Superior temporal gyrus (tissue), 1 donor: Measurements from ENCODE around the gene CEBPZ.
"Not testable (repeated sequence)": the region's sequence is repeated elsewhere in the genome, so short reads cannot be mapped to it uniquely, and the experiment has no call there.

ENCODE experiments used
- DNase-seq: peaks from one replicate; pipeline ENCODE4 v3.0.0-alpha.2; 2016; ENCODE audit errors: extremely low spot score

CEBPZ gene

DNA sequence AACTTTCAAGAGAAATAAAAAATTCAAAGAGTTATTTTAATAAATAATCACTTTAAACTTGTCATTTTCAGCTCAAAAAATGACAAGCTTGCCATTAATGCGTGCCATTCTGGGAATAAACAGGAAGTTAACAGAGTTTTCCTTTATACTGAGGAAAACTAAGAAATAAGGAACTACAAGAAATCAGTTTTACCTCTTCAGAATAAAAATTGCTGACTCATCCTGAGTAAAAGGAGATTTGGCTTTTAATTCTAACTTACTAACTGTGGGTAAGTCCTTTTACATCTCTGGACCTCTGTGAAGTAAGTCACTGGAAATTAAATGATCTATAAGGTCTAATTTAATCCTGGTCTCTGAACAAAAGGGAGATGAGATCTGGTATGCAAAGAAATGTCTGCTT lies 16.1 kb downstream of the CEBPZ start:
- DNase-seq, result no peak

DNA sequence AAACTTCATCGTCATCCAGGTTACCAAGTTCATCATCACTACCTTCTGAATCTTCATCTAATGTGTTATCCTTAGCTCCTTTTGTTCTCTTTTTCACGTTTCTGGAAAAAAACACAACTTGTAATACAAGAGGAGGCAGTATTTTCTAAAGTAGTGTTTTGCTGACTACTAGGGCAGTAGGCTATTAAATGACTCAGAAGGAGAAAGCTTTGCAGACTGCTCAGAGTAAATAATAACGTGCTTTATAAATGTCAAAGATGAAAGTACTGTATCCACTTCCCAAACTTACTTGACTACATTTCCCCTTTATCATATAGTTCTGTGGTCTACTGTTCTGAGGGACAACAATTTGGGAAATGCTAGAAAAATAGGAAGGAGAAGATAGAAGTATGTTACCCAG lies 19.5 kb downstream of the CEBPZ start:
- no peak for DNase-seq

DNA sequence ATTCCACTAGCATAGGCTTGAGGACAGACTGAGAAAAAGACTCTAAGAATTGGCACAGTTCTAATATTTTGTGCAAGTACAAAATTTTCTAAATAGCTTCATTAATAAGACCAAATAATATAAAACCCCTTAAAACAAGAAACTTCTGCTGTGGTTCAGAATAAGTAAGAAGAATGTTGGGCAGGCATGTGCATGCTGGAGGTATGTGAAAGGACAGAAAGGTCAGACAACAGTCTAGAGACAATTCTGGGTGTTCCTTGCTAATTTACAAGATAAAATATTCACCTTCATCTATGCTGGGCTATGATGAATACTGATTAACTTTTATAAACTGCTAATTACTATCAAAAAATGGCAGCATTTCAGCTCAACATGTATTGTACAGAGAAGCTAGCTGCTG lies 20.2 kb downstream of the CEBPZ start:
- no peak for DNase-seq

GRCh38 chr2:37206760-37207159 lies 24.6 kb downstream of the CEBPZ start:
- DNase-seq, result not testable (repeated sequence)

- no peak for DNase-seq
Observed at GRCh38 chr2:37205689-37206341, 25.6 kb downstream of the CEBPZ start.

DNA sequence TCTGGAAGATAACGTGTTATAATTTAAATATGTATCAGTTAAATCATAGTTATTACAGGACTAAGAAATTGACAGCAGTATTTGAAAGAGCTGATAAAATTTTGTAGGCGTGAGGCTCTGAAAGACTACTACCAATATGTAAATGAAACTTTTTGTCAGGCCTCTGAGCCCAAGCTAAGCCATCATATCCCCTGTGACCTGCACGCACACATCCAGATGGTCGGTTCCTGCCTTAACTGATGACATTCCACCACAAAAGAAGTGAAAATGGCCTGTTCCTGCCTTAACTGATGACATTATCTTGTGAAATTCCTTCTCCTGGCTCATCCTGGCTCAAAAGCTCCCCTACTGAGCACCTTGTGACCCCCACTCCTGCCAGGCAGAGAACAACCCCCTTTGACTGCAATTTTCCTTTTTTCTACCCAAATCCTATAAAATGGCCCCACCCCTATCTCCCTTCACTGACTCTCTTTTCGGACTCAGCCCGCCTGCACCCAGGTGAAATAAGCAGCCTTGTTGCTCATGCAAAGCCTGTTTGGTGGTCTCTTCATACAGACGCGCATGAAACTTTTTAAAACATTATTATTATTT lies 26.2 kb downstream of the CEBPZ start:
- DNase-seq, result not testable (repeated sequence)

GRCh38 chr2:37203708-37204107 lies 27.7 kb downstream of the CEBPZ start:
- no peak for DNase-seq

- no peak for DNase-seq
Observed at GRCh38 chr2:37201766-37202165, 29.6 kb downstream of the CEBPZ start.

- DNase-seq, result no peak
Observed at GRCh38 chr2:37201208-37201607, 30.2 kb downstream of the CEBPZ start.

- DNase-seq, result no peak
Observed at GRCh38 chr2:37198681-37199065, 32.7 kb downstream of the CEBPZ start.

- peak; percentile 89 for DNase-seq
Observed at GRCh38 chr2:37196320-37197195, 34.8 kb downstream of the CEBPZ start, which contains the start of gene CEBPZOS. TSS of gene CEBPZOS (plus strand) at chr2:37196496. CDS start at chr2:37199705, 3,209 bp downstream.

- DNase-seq, result not testable (repeated sequence)
Observed at GRCh38 chr2:37195862-37196319, 35.5 kb downstream of the CEBPZ start.

- DNase-seq, result no peak
Observed at GRCh38 chr2:37192551-37192950, 38.8 kb downstream of the CEBPZ start.

DNA sequence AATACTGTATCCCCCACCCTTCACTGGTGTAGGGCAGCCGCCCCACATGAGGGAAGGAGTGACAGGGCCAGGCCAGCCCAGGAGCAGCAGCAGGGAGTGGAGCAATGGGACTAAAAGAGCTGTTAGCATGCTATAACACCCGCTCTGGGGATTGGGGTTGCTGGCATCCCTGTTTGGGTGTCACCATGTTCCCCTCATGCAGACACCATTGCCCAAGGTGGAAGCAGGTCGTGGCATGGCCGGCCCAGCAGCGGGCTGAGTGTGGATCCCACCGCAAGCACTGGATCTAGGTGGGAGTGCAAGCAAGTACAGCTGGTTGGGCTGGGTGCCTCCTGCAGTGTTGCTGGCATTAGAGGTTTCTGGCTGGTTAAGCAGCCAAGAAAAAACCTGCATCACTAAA lies 39.6 kb downstream of the CEBPZ start:
- no peak for DNase-seq

DNA sequence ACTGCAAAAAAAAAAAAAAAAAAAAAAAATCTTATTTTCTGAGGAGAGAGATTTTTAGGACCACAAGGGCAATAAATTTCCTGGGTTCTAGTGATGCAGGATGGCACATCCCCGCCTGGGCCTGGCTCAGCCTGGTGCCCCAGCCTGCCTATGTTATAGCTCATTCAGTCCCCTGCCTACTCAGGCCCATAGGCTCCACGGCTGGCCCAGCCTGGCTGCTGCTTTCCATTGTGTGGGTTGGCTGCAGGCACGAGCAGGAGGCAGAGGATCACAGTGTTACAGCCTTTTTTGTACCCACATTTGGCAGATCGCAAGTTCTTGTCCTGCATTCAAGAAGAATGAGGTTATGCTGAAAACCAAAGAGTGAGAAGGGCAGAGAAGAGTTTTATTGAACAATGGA lies 40.1 kb downstream of the CEBPZ start:
- no peak for DNase-seq

GRCh38 chr2:37190290-37190689 lies 41.1 kb downstream of the CEBPZ start:
- no peak for DNase-seq

DNA sequence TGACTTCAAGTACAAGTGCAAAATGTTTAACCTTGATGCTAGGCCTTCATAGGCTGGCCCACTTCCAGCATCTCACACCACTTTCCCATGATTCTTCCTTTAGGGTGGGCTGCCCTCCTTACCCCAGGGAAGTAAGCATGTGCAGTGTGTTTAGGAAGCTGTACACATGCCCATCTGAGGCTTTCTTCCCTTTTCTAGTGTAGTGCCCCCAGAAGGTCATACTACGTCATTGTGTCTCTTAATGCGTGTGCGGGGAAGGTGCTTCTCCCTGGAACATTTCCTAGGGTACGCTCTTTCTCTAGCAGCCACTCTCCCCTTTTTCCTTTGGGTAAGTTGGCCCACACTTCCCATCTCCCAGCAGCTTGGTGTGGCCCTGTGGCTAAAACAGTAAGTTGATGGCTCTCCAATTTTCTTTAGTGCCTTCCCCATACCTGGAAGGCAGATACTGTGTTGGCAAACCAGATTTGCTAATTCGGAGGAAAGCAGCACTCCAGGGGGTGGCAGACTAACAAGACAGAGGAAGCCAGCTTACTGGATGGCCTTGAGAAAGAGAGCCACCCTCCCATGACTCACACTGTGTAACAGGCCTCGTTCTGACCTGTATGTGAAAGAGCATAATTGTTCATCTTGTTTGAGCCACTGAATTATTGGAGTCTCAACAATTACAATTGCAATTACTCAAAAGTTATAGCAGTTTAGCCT lies 41.8 kb downstream of the CEBPZ start:
- no peak for DNase-seq

GRCh38 chr2:37188570-37188969 lies 42.8 kb downstream of the CEBPZ start, which contains the start of gene SULT6B1:
TSS of gene SULT6B1 (minus strand) at chr2:37188670. CDS start at chr2:37188640, 30 bp downstream.
- no peak for DNase-seq

- DNase-seq, result no peak
Observed at GRCh38 chr2:37181726-37182684, 49.4 kb downstream of the CEBPZ start.

GRCh38 chr2:37180640-37181039 lies 50.8 kb downstream of the CEBPZ start:
- no peak for DNase-seq
